Measurements from ENCODE around the gene WAC. TPM values are rescaled to one million over a fixed set of nuclear protein-coding genes. Genes with fewer than 3 reads are reported as not detected.
A peak's percentile ranks its signal among the peaks of the same experiment; 100 is the strongest.
"Not testable (repeated sequence)": the region's sequence is repeated elsewhere in the genome, so short reads cannot be mapped to it uniquely, and the experiment has no call there.

The WAC gene
- total RNA-seq, 2 experiments from 2014 or later = 128 to 141 TPM

DNA sequence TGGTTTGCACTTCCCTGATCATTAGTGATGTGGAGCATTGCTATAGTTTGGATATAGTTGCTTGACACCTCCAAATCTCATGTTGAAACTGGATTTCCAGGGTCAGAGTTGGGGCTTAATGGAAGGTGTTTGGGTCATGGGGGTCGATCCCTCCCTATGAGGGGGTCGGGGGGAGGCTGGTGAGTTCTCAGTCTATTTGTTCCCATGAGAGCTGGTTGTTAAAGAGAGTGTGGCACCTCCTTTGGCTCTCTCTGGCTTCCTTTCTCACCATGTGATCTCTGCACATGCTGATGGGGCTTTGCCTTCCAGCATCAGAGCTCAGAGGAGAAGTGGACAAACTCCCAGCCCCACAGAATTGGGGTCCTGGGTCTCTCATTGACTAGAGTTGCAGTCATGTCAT is 107.6 kb downstream of the WAC start:
- no peak overlapping the region for H3K4me3 Mint-ChIP-seq
- no peak overlapping the region for H3K27ac Mint-ChIP-seq
- no peaks in the 10 kb centered on the region for H3K36me3 Mint-ChIP-seq
- CTCF ChIA-PET = interaction anchor here (2.2 kb wide), 1 partner anchor 12 kb away, joined by 6 read pairs; no protein-coding TSS in a partner anchor
- DNase-seq (no peak), ATAC-seq (no peak)
- no peaks in the 10 kb centered on the region for H3K27me3 Mint-ChIP-seq
- no peaks in the 10 kb centered on the region for H3K9me3 Mint-ChIP-seq (ENCODE audit: low read depth)
- H3K4me1 Mint-ChIP-seq = peaks cover 3% of the 10 kb centered on the region

- CTCF ChIA-PET = no interaction called here
- Mint-ChIP-seq H3K36me3 (no peaks in the 10 kb centered on the region), H3K4me3 (no peak overlapping the region), H3K4me1 (peaks cover 3% of the 10 kb centered on the region), H3K27me3 (no peaks in the 10 kb centered on the region), H3K27ac (no peak overlapping the region), H3K9me3 (ENCODE audit: low read depth) (no peaks in the 10 kb centered on the region)
- DNase-seq = no peak
- ATAC-seq = no peak
Measured at GRCh38 chr10:28644647-28645046, 111.7 kb downstream of the WAC start.

DNA sequence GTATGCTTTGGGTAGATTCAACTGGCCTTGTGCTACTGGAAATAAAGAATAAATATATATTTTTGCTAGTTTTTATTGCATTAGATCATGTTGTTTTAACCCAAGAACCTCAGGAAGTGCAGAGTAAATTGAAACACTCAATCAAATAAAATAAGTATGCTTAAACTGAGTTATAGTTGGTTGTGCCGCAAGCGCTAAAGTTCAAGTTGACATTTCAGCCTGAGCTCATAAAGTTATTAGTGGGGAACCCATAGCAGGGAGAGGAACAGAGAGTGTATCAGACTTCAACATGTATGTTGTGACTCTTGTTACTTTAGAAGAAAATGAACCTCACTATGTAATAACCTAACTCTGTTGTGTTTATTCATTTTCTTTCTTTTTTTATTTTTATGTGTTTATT is 119.2 kb downstream of the WAC start:
- no peak overlapping the region for H3K27ac Mint-ChIP-seq
- H3K36me3 Mint-ChIP-seq = no peaks in the 10 kb centered on the region
- CTCF ChIA-PET = no interaction called here
- no peak for DNase-seq
- H3K27me3 Mint-ChIP-seq = no peaks in the 10 kb centered on the region
- H3K4me1 Mint-ChIP-seq = no peaks in the 10 kb centered on the region
- H3K4me3 Mint-ChIP-seq = no peak overlapping the region
- ATAC-seq = no peak
- no peaks in the 10 kb centered on the region for H3K9me3 Mint-ChIP-seq (ENCODE audit: low read depth)

DNA sequence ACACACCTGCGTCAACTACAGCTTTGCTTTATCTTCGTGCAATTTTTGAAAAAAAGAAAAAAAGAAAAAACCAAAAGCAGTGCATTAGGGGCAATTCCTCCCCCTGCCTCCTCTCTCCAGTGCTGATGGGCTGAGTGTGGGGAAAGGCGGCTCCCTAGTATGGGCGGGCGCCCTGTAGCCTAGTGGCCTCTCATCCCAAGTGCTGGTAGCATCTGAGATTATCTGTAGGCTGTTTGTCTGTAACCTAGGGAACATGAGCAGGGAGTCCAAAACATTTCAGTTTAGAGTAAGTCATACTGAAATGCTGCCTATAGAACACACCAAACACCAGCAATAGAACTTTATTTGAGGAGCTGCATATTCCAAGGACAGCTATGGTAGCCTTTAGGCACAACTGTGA is 119.8 kb downstream of the WAC start:
- Mint-ChIP-seq H3K27me3 (no peaks in the 10 kb centered on the region), H3K36me3 (no peaks in the 10 kb centered on the region), H3K9me3 (ENCODE audit: low read depth) (no peaks in the 10 kb centered on the region), H3K4me1 (no peaks in the 10 kb centered on the region), H3K27ac (no peak overlapping the region), H3K4me3 (no peak overlapping the region)
- ATAC-seq (no peak), DNase-seq (no peak)
- CTCF ChIA-PET = no interaction called here

DNA sequence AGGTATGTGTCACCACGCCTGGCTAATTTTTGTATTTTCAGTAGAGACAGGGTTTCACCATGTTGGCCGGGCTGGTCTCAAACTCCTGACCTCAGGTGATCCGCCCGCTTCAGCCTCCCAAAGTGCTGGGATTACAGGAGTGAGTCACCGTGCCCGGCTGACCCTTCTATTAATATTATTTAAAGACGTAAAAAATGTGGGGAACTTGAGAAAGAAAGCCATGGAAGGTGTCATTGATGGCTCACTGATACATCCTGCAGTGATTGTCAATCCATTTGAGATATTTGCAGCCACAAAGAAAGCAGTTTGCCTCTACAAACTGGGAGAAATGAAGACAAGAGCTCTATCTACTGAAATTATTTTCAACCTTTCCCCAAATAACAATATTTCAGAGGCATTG is 125.9 kb downstream of the WAC start:
- ATAC-seq; H3K27ac Mint-ChIP-seq; DNase-seq; H3K4me1 Mint-ChIP-seq; CTCF ChIA-PET; H3K36me3 Mint-ChIP-seq; H3K9me3 Mint-ChIP-seq (ENCODE audit: low read depth); H3K4me3 Mint-ChIP-seq; H3K27me3 Mint-ChIP-seq: not testable (repeated sequence)

- CTCF ChIA-PET = no interaction called here
- Mint-ChIP-seq H3K4me1 (no peaks in the 10 kb centered on the region), H3K27ac (no peak overlapping the region), H3K36me3 (no peaks in the 10 kb centered on the region), H3K27me3 (peaks cover 12% of the 10 kb centered on the region), H3K4me3 (no peak overlapping the region), H3K9me3 (ENCODE audit: low read depth) (no peaks in the 10 kb centered on the region)
- DNase-seq (no peak), ATAC-seq (no peak)
Measured at GRCh38 chr10:28661035-28661434, 128.1 kb downstream of the WAC start.

- DNase-seq (peak; percentile 80), ATAC-seq (peak; percentile 72)
- H3K36me3 Mint-ChIP-seq = no peaks in the 10 kb centered on the region
- peaks cover 7% of the 10 kb centered on the region for H3K4me1 Mint-ChIP-seq
- peaks cover 38% of the 10 kb centered on the region for H3K27me3 Mint-ChIP-seq
- H3K9me3 Mint-ChIP-seq (ENCODE audit: low read depth) = no peaks in the 10 kb centered on the region
- H3K27ac Mint-ChIP-seq = no peak overlapping the region
- CTCF ChIA-PET = interaction anchor here (0.6 to 3.4 kb wide), 20 partner anchors 10 to 642 kb away, joined by 3 to 29 read pairs (median 3); partner anchors contain the start of gene BAMBI
- H3K4me3 Mint-ChIP-seq = no peak overlapping the region
Measured at GRCh38 chr10:28663576-28664368, 130.9 kb downstream of the WAC start.

GRCh38 chr10:28664369-28664740 is 131.4 kb downstream of the WAC start:
- H3K4me1 Mint-ChIP-seq = peaks cover 12% of the 10 kb centered on the region
- no peaks in the 10 kb centered on the region for H3K9me3 Mint-ChIP-seq (ENCODE audit: low read depth)
- DNase-seq (no peak), ATAC-seq (no peak)
- H3K27ac Mint-ChIP-seq = no peak overlapping the region
- CTCF ChIA-PET = interaction anchor here (0.6 to 3.4 kb wide), 16 partner anchors 9 to 642 kb away, joined by 3 to 29 read pairs (median 4); partner anchors contain the start of gene BAMBI
- no peak overlapping the region for H3K4me3 Mint-ChIP-seq
- peaks cover 44% of the 10 kb centered on the region for H3K27me3 Mint-ChIP-seq
- no peaks in the 10 kb centered on the region for H3K36me3 Mint-ChIP-seq

DNA sequence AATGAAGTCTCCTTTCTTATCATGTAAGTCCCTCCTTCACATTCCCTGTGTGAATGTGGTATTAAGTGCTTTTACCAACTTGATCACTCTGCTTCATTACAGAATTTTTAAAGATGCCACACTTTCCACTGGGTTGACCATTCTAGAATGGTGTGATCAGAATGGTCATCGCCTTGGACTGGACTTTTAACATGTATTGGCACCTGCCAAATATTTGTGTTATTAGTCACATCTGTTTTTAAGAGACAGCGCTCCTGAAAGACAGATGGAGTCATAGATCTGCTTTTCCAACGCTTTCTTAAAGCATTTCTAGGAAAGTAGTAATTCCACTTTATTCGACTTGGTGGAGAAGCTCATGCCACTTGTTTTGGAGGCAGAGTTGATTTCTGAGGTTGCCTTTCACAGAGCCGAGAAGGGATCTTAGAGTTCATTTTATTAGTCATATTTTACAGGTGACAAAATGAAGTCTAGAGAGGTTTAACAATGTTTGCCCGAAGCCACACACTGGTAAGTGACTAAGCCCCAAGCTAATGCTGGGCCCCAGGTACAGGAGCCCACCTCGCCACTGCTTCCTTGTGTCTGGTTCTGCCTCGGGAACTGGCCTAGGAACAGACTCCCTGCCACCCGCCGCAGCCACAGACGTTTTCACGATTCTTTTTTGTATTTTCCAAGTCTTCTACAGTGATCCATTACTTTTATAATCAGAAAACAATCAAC is 134.0 kb downstream of the WAC start:
- no peak for ATAC-seq
- H3K36me3 Mint-ChIP-seq = no peaks in the 10 kb centered on the region
- H3K4me1 Mint-ChIP-seq = peaks cover 12% of the 10 kb centered on the region
- H3K4me3 Mint-ChIP-seq = no peak overlapping the region
- no peaks in the 10 kb centered on the region for H3K9me3 Mint-ChIP-seq (ENCODE audit: low read depth)
- peaks cover 60% of the 10 kb centered on the region for H3K27me3 Mint-ChIP-seq
- DNase-seq = no peak
- no peak overlapping the region for H3K27ac Mint-ChIP-seq
- CTCF ChIA-PET = no interaction called here

DNA sequence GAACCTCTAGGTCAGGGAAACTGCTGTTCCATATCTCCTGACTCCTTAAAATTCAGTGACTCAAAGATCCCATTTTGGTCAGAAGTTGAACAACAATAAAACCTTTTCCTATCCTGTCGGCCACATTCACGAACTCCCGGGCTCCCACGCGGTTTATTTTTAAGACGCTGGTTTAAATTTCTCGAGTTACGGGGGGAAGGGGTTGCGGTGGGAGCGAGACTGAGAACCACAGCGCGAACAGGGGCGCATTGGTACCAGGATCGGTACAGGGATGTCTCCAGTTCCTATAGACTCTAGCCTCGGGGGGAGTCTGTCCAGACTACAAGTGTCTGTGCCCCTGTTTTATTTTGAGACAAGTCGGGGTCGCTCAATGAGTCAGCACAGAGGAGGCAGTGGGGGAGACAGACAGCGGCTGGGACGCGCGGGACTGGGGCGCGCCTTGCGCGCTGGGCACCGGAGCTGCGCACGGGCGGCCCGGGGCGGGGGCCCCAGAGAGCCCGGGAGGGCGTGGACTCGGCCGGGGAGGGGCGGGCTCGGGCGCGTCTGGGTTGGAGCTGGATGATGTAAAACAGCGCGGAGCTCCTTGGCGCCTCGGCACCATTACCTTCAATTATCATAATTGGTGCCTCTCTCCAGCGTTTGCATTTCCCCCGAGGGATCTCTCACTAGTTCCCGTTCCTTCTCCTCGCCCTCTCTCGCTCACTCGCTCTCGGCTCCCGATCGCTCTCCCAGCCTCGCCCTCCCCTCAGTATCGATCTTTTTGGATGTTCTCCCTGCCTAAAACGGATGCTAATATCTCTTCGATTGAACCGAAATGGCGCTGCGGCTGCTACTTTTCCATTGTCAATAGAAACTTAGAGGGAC is 135.7 kb downstream of the WAC start:
- peak overlapping the region; percentile 73 for H3K4me3 Mint-ChIP-seq
- H3K4me1 Mint-ChIP-seq = peaks cover 12% of the 10 kb centered on the region
- H3K36me3 Mint-ChIP-seq = no peaks in the 10 kb centered on the region
- peaks cover 68% of the 10 kb centered on the region for H3K27me3 Mint-ChIP-seq
- DNase-seq (peak; percentile 62), ATAC-seq (peak; percentile 94)
- H3K9me3 Mint-ChIP-seq (ENCODE audit: low read depth) = no peaks in the 10 kb centered on the region
- H3K27ac Mint-ChIP-seq = no peak overlapping the region
- CTCF ChIA-PET = interaction anchor here (1.3 kb wide), 1 partner anchor 12 kb away, joined by 3 read pairs; no protein-coding TSS in a partner anchor

DNA sequence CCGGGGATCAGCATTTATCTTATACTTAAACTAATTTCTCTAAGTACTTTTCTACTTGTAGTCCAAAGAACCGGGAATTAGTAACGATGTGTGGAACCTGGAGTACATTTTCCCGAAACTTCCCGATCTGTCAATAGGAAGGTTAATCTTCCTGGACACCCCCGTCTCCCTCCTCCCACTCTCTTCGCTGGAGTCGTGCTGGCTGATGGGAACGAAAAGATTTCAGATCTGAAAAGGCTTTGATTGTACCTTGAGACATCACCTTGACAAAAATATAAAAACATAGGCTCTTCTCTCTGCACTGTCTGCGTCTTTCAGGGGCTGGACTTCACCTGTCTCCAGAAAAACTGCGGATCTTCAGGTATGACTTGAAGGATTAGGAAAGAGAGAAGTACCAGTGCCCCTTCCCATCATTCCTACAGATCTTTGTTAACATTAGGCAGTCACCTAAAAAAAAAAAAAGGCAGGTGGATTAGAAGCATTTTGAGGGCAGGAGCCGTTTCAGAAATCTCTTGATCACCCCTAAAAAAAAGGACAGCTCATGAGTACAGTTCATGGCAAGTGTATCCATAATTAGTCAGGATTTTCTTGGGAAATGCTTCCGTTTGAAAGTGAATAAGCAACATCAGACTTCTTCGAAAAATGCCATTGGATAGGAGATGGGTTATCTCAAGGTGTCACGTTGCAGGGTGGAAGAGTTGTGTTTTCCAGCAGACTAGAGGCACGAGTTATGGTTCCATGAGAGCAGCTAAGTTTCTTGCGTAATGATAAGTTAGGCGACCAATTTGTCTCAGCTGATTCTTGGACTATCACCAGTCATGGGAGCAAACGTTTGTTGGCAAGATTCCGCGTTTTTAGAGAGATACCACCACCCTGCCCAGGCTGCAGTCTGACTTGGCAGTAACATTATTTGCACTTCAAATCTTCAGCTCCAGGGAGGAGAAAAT is 136.6 kb downstream of the WAC start:
- Mint-ChIP-seq H3K4me1 (peaks cover 12% of the 10 kb centered on the region), H3K27me3 (peaks cover 77% of the 10 kb centered on the region), H3K9me3 (ENCODE audit: low read depth) (no peaks in the 10 kb centered on the region), H3K27ac (no peak overlapping the region), H3K4me3 (peak overlapping the region; percentile 73), H3K36me3 (no peaks in the 10 kb centered on the region)
- ATAC-seq = no peak
- CTCF ChIA-PET = no interaction called here
- DNase-seq = no peak
